IMR-90 (cell line): ENCODE data around the gene ACTBL2. TPM values are rescaled to one million over a fixed set of nuclear protein-coding genes. Genes with fewer than 3 reads are reported as not detected.

Source experiments
- ATAC-seq: fragments of 200-7000 bp; cut with Tn5 transposase; 2 replicates; pipeline ENCODE4 v1.9.1; 2020; ENCODE audit warnings: low read depth, mild to moderate bottlenecking, moderate library complexity
- BruUV-seq: library from RNA; stranded (reverse); fragments of 400-500 nt; replicated peaks from 2 replicates; lab custom pipeline; 2021; lab: Mats Ljungman, UMichigan
- CTCF ChIA-PET: fragments of 300-600 bp; formaldehyde crosslinking; extraction: SDS; loops from one replicate; lab custom pipeline; 2021; ENCODE audit warnings: antibody characterized with exemption; lab: Yijun Ruan, JAX
- POLR2A ChIA-PET: fragments of 300-600 bp; sonication (Branson Sonifier 250); formaldehyde crosslinking; loops from one replicate; lab custom pipeline; 2022; ENCODE audit warnings: antibody characterized with exemption; ENCODE audit not compliant: unreplicated experiment; lab: Charles Lee
- DNase-seq: peaks from one replicate; pipeline ENCODE4 v3.0.0; 2013
- H2AFZ ChIP-seq: replicated peaks from 2 replicates; pipeline ENCODE3; 2013; ENCODE audit warnings: low read length, mild to moderate bottlenecking; ENCODE audit not compliant: poor library complexity
- H2AK5ac ChIP-seq: 2 replicates; pipeline ENCODE4 v1.6.1; 2013; ENCODE audit warnings: low read depth, low read length, inconsistent platforms
- H2AK9ac ChIP-seq: replicated peaks from 2 replicates; pipeline ENCODE3; 2013; ENCODE audit warnings: mild to moderate bottlenecking, low read depth, low read length, moderate library complexity; ENCODE audit not compliant: poor library complexity
- H2BK120ac ChIP-seq: 2 replicates; pipeline ENCODE4 v1.6.1; 2013; ENCODE audit warnings: low read depth, low read length, inconsistent platforms
- H2BK15ac ChIP-seq: 3 replicates; pipeline ENCODE4 v1.6.1; 2013; ENCODE audit warnings: low read depth, low read length, inconsistent platforms
- H2BK20ac ChIP-seq: 2 replicates; pipeline ENCODE4 v1.6.1; 2013; ENCODE audit warnings: low read depth, mild to moderate bottlenecking, inconsistent platforms, low read length, moderate library complexity
- H2BK5ac ChIP-seq: 2 replicates; pipeline ENCODE4 v1.6.1; 2013; ENCODE audit warnings: mild to moderate bottlenecking, low read depth, low read length, inconsistent platforms; ENCODE audit not compliant: poor library complexity, severe bottlenecking
- H3K14ac ChIP-seq: replicated peaks from 2 replicates; pipeline ENCODE4 v1.6.1; 2013; ENCODE audit warnings: low read depth, low read length, inconsistent platforms
- H3K18ac ChIP-seq: 2 replicates; pipeline ENCODE4 v1.6.1; 2013; ENCODE audit warnings: low read depth, low read length, control low read depth
- H3K23ac ChIP-seq: 2 replicates; pipeline ENCODE4 v1.6.1; 2013; ENCODE audit warnings: low read depth, low read length, inconsistent platforms
- H3K27ac ChIP-seq: 2 replicates; pipeline ENCODE4 v1.5.1; 2013; ENCODE audit warnings: mild to moderate bottlenecking, control low read depth, low read length; ENCODE audit not compliant: insufficient read depth
- H3K27me3 ChIP-seq: 2 replicates; pipeline ENCODE4 v1.6.1; 2013; ENCODE audit warnings: low read length; ENCODE audit not compliant: control insufficient read depth, insufficient read depth
- H3K36me3 ChIP-seq: 2 replicates; pipeline ENCODE4 v1.6.1; 2013; ENCODE audit warnings: low read length, mixed read lengths; ENCODE audit not compliant: control insufficient read depth, insufficient read depth
- H3K4ac ChIP-seq: 2 replicates; pipeline ENCODE4 v1.6.1; 2013; ENCODE audit warnings: low read depth, low read length, inconsistent platforms
- H3K4me1 ChIP-seq: 2 replicates; pipeline ENCODE4 v1.6.1; 2013; ENCODE audit warnings: low read length, mixed read lengths; ENCODE audit not compliant: control insufficient read depth, insufficient read depth
- H3K4me2 ChIP-seq: 2 replicates; pipeline ENCODE4 v1.6.1; 2013; ENCODE audit warnings: low read depth, mild to moderate bottlenecking, control low read depth, low read length, moderate library complexity
- H3K4me3 ChIP-seq: 2 replicates; pipeline ENCODE4 v1.5.1; 2013; ENCODE audit warnings: low read depth, mild to moderate bottlenecking, control low read depth, low read length, moderate library complexity; ENCODE audit not compliant: insufficient read depth
- H3K56ac ChIP-seq: 2 replicates; pipeline ENCODE4 v1.6.1; 2013; ENCODE audit warnings: low read length, inconsistent platforms; ENCODE audit not compliant: insufficient read depth; ENCODE audit errors: extremely low read depth
- H3K79me1 ChIP-seq, 2 experiments: 2 replicates each; pipeline ENCODE4 v1.6.1; 2013; ENCODE audit warnings: low read length in 2 of 2, inconsistent platforms in 1 of 2, low read depth in 1 of 2
- H3K9ac ChIP-seq: 2 replicates; pipeline ENCODE4 v1.6.1; 2013; ENCODE audit warnings: low read depth, low read length, control low read depth
- H3K9me1 ChIP-seq: 2 replicates; pipeline ENCODE4 v1.6.1; 2013; ENCODE audit warnings: low read length, inconsistent platforms; ENCODE audit not compliant: insufficient read depth
- H3K9me3 ChIP-seq: 2 replicates; pipeline ENCODE4 v1.6.1; 2013; ENCODE audit warnings: low read length; ENCODE audit not compliant: control insufficient read depth, insufficient read depth
- H4K20me1 ChIP-seq: 2 replicates; pipeline ENCODE4 v1.6.1; 2013; ENCODE audit warnings: low read length, inconsistent platforms; ENCODE audit not compliant: insufficient read depth
- H4K5ac ChIP-seq: 2 replicates; pipeline ENCODE4 v1.6.1; 2013; ENCODE audit warnings: mild to moderate bottlenecking, low read depth, low read length, control low read depth
- H4K8ac ChIP-seq, 2 experiments: 2 replicates each; pipeline ENCODE4 v1.6.1; 2013; ENCODE audit warnings: low read depth in 2 of 2, low read length in 2 of 2, control low read depth in 1 of 2, inconsistent platforms in 1 of 2
- H4K91ac ChIP-seq: 2 replicates; pipeline ENCODE4 v1.6.1; 2013; ENCODE audit warnings: low read depth, low read length, inconsistent platforms; ENCODE audit not compliant: insufficient read depth
- BHLHE40 ChIP-seq: fragments of 150-350 bp; IDR thresholded peaks from 2 replicates; pipeline ENCODE4 v1.6.1; 2016; ENCODE audit warnings: mild to moderate bottlenecking, low read depth, low read length
- CEBPB ChIP-seq: IDR thresholded peaks from 2 replicates; pipeline ENCODE4 v1.6.1; 2012; ENCODE audit warnings: low read depth, low read length, improper control_type of control experiment
- CHD1 ChIP-seq: IDR thresholded peaks from 2 replicates; pipeline ENCODE4 v1.6.1; 2012; ENCODE audit warnings: low read depth, low read length, improper control_type of control experiment
- CTCF ChIP-seq: conservative IDR thresholded peaks from 2 replicates; pipeline ENCODE4 v1.5.1; 2012; ENCODE audit warnings: mild to moderate bottlenecking, low read depth, low read length, improper control_type of control experiment
- FOS ChIP-seq: fragments of 150-350 bp; IDR thresholded peaks from 2 replicates; pipeline ENCODE4 v1.6.1; 2016; ENCODE audit warnings: low read depth, low read length
- MAFK ChIP-seq: IDR thresholded peaks from 2 replicates; pipeline ENCODE4 v1.6.1; 2012; ENCODE audit warnings: low read depth, low read length, improper control_type of control experiment
- MAZ ChIP-seq: IDR thresholded peaks from 2 replicates; pipeline ENCODE4 v1.6.1; 2012; ENCODE audit warnings: low read depth, mild to moderate bottlenecking, low read length, improper control_type of control experiment, moderate library complexity, borderline replicate concordance
- MXI1 ChIP-seq: IDR thresholded peaks from 2 replicates; pipeline ENCODE4 v1.6.1; 2012; ENCODE audit warnings: low read depth, mild to moderate bottlenecking, low read length, moderate library complexity, borderline replicate concordance
- NFE2L2 ChIP-seq: fragments of 150-350 bp; IDR thresholded peaks from 2 replicates; pipeline ENCODE4 v1.6.1; 2016; ENCODE audit warnings: low read depth, mild to moderate bottlenecking, low read length
- POLR2A ChIP-seq: IDR thresholded peaks from 2 replicates; pipeline ENCODE4 v1.6.1; 2012; ENCODE audit warnings: mild to moderate bottlenecking, low read depth, low read length
- RAD21 ChIP-seq: IDR thresholded peaks from 2 replicates; pipeline ENCODE4 v1.6.1; 2012; ENCODE audit warnings: low read length, improper control_type of control experiment
- RCOR1 ChIP-seq: IDR thresholded peaks from 2 replicates; pipeline ENCODE4 v1.6.1; 2012; ENCODE audit warnings: mild to moderate bottlenecking, low read length, improper control_type of control experiment; ENCODE audit not compliant: insufficient replicate concordance
- RFX5 ChIP-seq: IDR thresholded peaks from 2 replicates; pipeline ENCODE4 v1.8.0; 2012; ENCODE audit warnings: low read depth, mild to moderate bottlenecking, low read length, moderate library complexity
- SMC3 ChIP-seq: fragments of 150-350 bp; IDR thresholded peaks from 2 replicates; pipeline ENCODE4 v1.6.1; 2016; ENCODE audit warnings: low read depth, mild to moderate bottlenecking, antibody characterized with exemption, low read length, moderate library complexity
- USF2 ChIP-seq: fragments of 150-350 bp; IDR thresholded peaks from 2 replicates; pipeline ENCODE4 v1.6.1; 2017; ENCODE audit warnings: mild to moderate bottlenecking, antibody characterized with exemption, low read length, low read depth
- WGBS, 2 experiments: methylation state at CpG; one replicate each; pipeline versions ENCODE4 v1.1.5 to v1.1.7; 2013; ENCODE audit warnings: missing lambda C conversion rate in 2 of 2; ENCODE audit not compliant: insufficient read length in 1 of 2; ENCODE audit errors: extremely low coverage in 2 of 2; 5-methylcytosine and 5-hydroxymethylcytosine counted together
- dilution Hi-C: fragments of 300-500 bp; cut with HindIII; formaldehyde crosslinking; loops from one replicate; pipeline ENCODE4 v1.14.3; 2018; ENCODE audit warnings: low sequenced_read_pairs; ENCODE audit not compliant: unreplicated experiment
- in situ Hi-C: fragments of 300-500 bp; cut with MboI; formaldehyde crosslinking; loops from 3 replicates; pipeline ENCODE4 v1.14.3; 2019; ENCODE audit warnings: low sequenced_read_pairs, inconsistent platforms, mixed read lengths
- intact Hi-C: fragments of 100-400 bp; cut with micrococcal nuclease; formaldehyde crosslinking; loops from 2 replicates; pipeline ENCODE4 v1.10.0; 2022
- polyA plus RNA-seq, 3 experiments: library from polyadenylated mRNA; depleted of rRNA; stranded (reverse); fragments of >200 nt; gene quantifications; 2 replicates each; pipeline ENCODE4 v1.2.3, GENCODE V29; 2012; ENCODE audit warnings: low replicate concordance in 1 of 3
- total RNA-seq: library from RNA; depleted of rRNA; stranded (reverse); fragments of >200 nt; gene quantifications from 2 replicates; pipeline ENCODE4 v1.2.3, GENCODE V29; 2012

Gene ACTBL2
- total and polyA plus RNA-seq, 2 of the 4 experiments (the other 2 are of a cell fraction): 0.29 to 1.6 TPM

- peak overlapping the region; percentile 99 for H3K23ac ChIP-seq
- peaks cover 16% of the 10 kb centered on the region for H3K9me1 ChIP-seq
- ATAC-seq: peak; percentile 78
- H3K79me1 ChIP-seq: peaks cover 0 to 9% of the 10 kb centered on the region in 2 experiments; a peak in 1 of 4 replicates
- H2AK5ac ChIP-seq: peak overlapping the region; percentile 96
- peak overlapping the region; percentile 35 for H3K4me2 ChIP-seq
- peaks cover 31% of the 10 kb centered on the region for H3K4me1 ChIP-seq
- H4K91ac ChIP-seq: peak overlapping the region; percentile 99
- peak overlapping the region; percentile 100 for H2BK20ac ChIP-seq
- peak overlapping the region; percentile 92 for H2BK15ac ChIP-seq
- H2BK120ac ChIP-seq: peak overlapping the region; percentile 100
- DNase-seq: peak; percentile 95
- H3K27me3 ChIP-seq: no peaks in the 10 kb centered on the region
- H3K56ac ChIP-seq: peak overlapping the region; percentile 68; the same call in 1 of the 2 replicates
- H3K9me3 ChIP-seq: no peaks in the 10 kb centered on the region
- H3K36me3 ChIP-seq: no peaks in the 10 kb centered on the region
- ChIA-PET CTCF (interaction anchor here (1.1 kb wide), 2 partner anchors 59 to 122 kb away, joined by 3 read pairs; no protein-coding TSS in a partner anchor), POLR2A (interaction anchor here (0.8 to 0.9 kb wide), 2 partner anchors 44 to 53 kb away, joined by 3 to 4 read pairs; no protein-coding TSS in a partner anchor)
- BruUV-seq: no TSS peak
- H3K27ac ChIP-seq: peak overlapping the region; percentile 73
- peak overlapping the region; percentile 96 for H2BK5ac ChIP-seq
- H2AFZ ChIP-seq: peak overlapping the region; percentile 56
- no peak overlapping the region for H3K4me3 ChIP-seq
- H4K20me1 ChIP-seq: no peaks in the 10 kb centered on the region
- peak overlapping the region; percentile 87 for H2AK9ac ChIP-seq
- H3K9ac ChIP-seq: peak overlapping the region; percentile 15; the same call in 1 of the 2 replicates
- H4K5ac ChIP-seq: peak overlapping the region; percentile 83
- in situ Hi-C loops: no loop called here
- intact Hi-C loops: no loop called here
- peak overlapping the region; percentile 100 for H3K14ac ChIP-seq
- H4K8ac ChIP-seq: peak overlapping the region; percentile 30 to 97
- WGBS, 2 experiments: no CpG with 5 or more reads among the region's 4 CpGs
- H3K18ac ChIP-seq: peak overlapping the region; percentile 93
- dilution Hi-C loops: no loop called here
- peak overlapping the region; percentile 100 for H3K4ac ChIP-seq
- no peak for TF ChIP-seq POLR2A
- TF ChIP-seq USF2: peak; percentile 61; the same call in 1 of the 2 replicates
- peak; percentile 19; the same call in 1 of the 2 replicates for TF ChIP-seq FOS
- no peak for TF ChIP-seq SMC3
- no peak for TF ChIP-seq MAFK
- TF ChIP-seq RCOR1: no peak
- no peak for TF ChIP-seq NFE2L2
- peak; percentile 46; the same call in 1 of the 2 replicates for TF ChIP-seq MAZ
- TF ChIP-seq CTCF: no peak
- TF ChIP-seq CHD1: no peak
- peak; percentile 58 for TF ChIP-seq CEBPB
- TF ChIP-seq BHLHE40: 0 out of 2 replicates have a peak, but pooled peaks have one; percentile 7
- TF ChIP-seq RAD21: no peak
- no peak for TF ChIP-seq MXI1
- TF ChIP-seq RFX5: no peak
Measured at GRCh38 chr5:57442080-57442839, 40.4 kb downstream of the ACTBL2 start.
